ENCODE measurements around the gene STRIP2. TPM values are rescaled to one million over a fixed set of nuclear protein-coding genes. Genes with fewer than 3 reads are reported as not detected.
"Not testable (repeated sequence)": the region's sequence is repeated elsewhere in the genome, so short reads cannot be mapped to it uniquely, and the experiment has no call there.

Gene STRIP2
- total RNA-seq, 2 donors from 2014 or later: 1.9 to 4.7 TPM

GRCh38 chr7:129443612-129444011, 9.4 kb downstream of the STRIP2 start:
- Histone ChIP-seq H3K9ac (ENCODE audit: low read depth in 2 of 2, low read length in 2 of 2) (no peak overlapping the region), H3K36me3 (no peaks in the 10 kb centered on the region), H3K27ac (no peak overlapping the region), H3K27me3 (no peaks in the 10 kb centered on the region), H3K4me1 (no peaks in the 10 kb centered on the region), H3K9me3 (no peaks in the 10 kb centered on the region), H3K4me3 (no peak overlapping the region)
- TF ChIP-seq CTCF (IDR thresholded peaks at IDR 0.05): no peak
- DNase-seq: no peak
- intact Hi-C loops (cut with DNase I): no loop called here

GRCh38 chr7:129444776-129445175, 10.5 kb downstream of the STRIP2 start:
- DNase-seq; H3K4me1 ChIP-seq; H3K9ac ChIP-seq (ENCODE audit: low read depth in 2 of 2, low read length in 2 of 2); H3K27ac ChIP-seq; H3K4me3 ChIP-seq; H3K27me3 ChIP-seq; intact Hi-C loops (cut with DNase I); H3K9me3 ChIP-seq; H3K36me3 ChIP-seq: not testable (repeated sequence)

- H3K4me1 ChIP-seq; intact Hi-C loops (cut with DNase I); H3K4me3 ChIP-seq; H3K27ac ChIP-seq; DNase-seq; H3K27me3 ChIP-seq; H3K9ac ChIP-seq (ENCODE audit: low read depth in 2 of 2, low read length in 2 of 2); H3K36me3 ChIP-seq; H3K9me3 ChIP-seq: not testable (repeated sequence)
These were observed 12.7 kb downstream of the STRIP2 start for GRCh38 chr7:129446925-129447324.

- H3K9ac ChIP-seq (ENCODE audit: low read depth in 2 of 2, low read length in 2 of 2); H3K27ac ChIP-seq; intact Hi-C loops (cut with DNase I); DNase-seq; H3K27me3 ChIP-seq; H3K4me1 ChIP-seq; H3K4me3 ChIP-seq; H3K9me3 ChIP-seq; H3K36me3 ChIP-seq: not testable (repeated sequence)
These were observed 13.2 kb downstream of the STRIP2 start for GRCh38 chr7:129447445-129447844.

GRCh38 chr7:129448608-129449007, 14.4 kb downstream of the STRIP2 start:
- H3K4me1 ChIP-seq; intact Hi-C loops (cut with DNase I); DNase-seq; H3K27me3 ChIP-seq; H3K9ac ChIP-seq (ENCODE audit: low read depth in 2 of 2, low read length in 2 of 2); H3K4me3 ChIP-seq; H3K27ac ChIP-seq; H3K9me3 ChIP-seq; H3K36me3 ChIP-seq: not testable (repeated sequence)

- Histone ChIP-seq H3K27me3 (no peaks in the 10 kb centered on the region), H3K27ac (no peak overlapping the region), H3K9me3 (no peaks in the 10 kb centered on the region), H3K4me1 (no peaks in the 10 kb centered on the region), H3K4me3 (no peak overlapping the region), H3K9ac (ENCODE audit: low read depth in 2 of 2, low read length in 2 of 2) (no peak overlapping the region), H3K36me3 (no peaks in the 10 kb centered on the region)
- intact Hi-C loops (cut with DNase I): no loop called here
- TF ChIP-seq CTCF (IDR thresholded peaks at IDR 0.05): no peak
- DNase-seq: no peak
These were observed 16.1 kb downstream of the STRIP2 start for GRCh38 chr7:129450295-129450694.

- Histone ChIP-seq H3K9me3 (no peaks in the 10 kb centered on the region), H3K27me3 (no peaks in the 10 kb centered on the region), H3K9ac (ENCODE audit: low read depth in 2 of 2, low read length in 2 of 2) (no peak overlapping the region), H3K4me1 (no peaks in the 10 kb centered on the region), H3K4me3 (no peak overlapping the region), H3K36me3 (no peaks in the 10 kb centered on the region), H3K27ac (no peak overlapping the region)
- TF ChIP-seq CTCF (IDR thresholded peaks at IDR 0.05): no peak
- DNase-seq: no peak
- intact Hi-C loops (cut with DNase I): no loop called here
These were observed 18.5 kb downstream of the STRIP2 start for GRCh38 chr7:129452589-129453231.

Measured in colonic mucosa (tissue), 4 donors.